Ovary (tissue), 9 donors: ENCODE results near the gene PPM1F. TPM values are rescaled to one million over a fixed set of nuclear protein-coding genes. Genes with fewer than 3 reads are reported as not detected.

Source experiments
- DNase-seq, 5 donors: peaks; one replicate each; pipeline ENCODE4 v3.0.0-alpha.2; 2019 to 2020
- H3K27ac ChIP-seq, 2 donors: fragments of 200-600 bp; one replicate each; pipeline versions ENCODE4 v1.5.1 to v1.8.0; 2019 to 2022
- H3K27me3 ChIP-seq: fragments of 200-600 bp; one replicate; pipeline ENCODE4 v1.8.0; 2022
- H3K36me3 ChIP-seq: fragments of 200-600 bp; sonication (generic); one replicate; pipeline ENCODE4 v1.5.1; 2019
- H3K4me1 ChIP-seq: one replicate; pipeline ENCODE4 v1.8.1; 2013; ENCODE audit warnings: mild to moderate bottlenecking, moderate library complexity; ENCODE audit not compliant: insufficient read depth
- H3K4me3 ChIP-seq: fragments of 200-600 bp; sonication (generic); one replicate; pipeline ENCODE4 v1.5.1; 2017
- H3K9me3 ChIP-seq, 2 donors: fragments of 200-600 bp in 1 of 2; sonication (generic) in 1 of 2; one replicate each; pipeline versions ENCODE4 v1.5.1 to v1.8.1; 2013 to 2019; ENCODE audit warnings: mild to moderate bottlenecking in 1 of 2, moderate library complexity in 1 of 2
- CTCF ChIP-seq, 3 donors: fragments of 450-650 bp in 2 of 3; fragments of 200-600 bp in 1 of 3; IDR thresholded peaks; one replicate each; pipeline versions ENCODE4 v1.5.1 to v1.8.0; 2016 to 2022; ENCODE audit warnings: antibody characterized with exemption in 3 of 3, mild to moderate bottlenecking in 1 of 3
- EP300 ChIP-seq: sonication (generic); formaldehyde crosslinking; IDR thresholded peaks from one replicate; pipeline ENCODE4 v1.6.1; 2017; ENCODE audit warnings: antibody characterized with exemption
- POLR2A ChIP-seq: fragments of 450-650 bp; IDR thresholded peaks from one replicate; pipeline ENCODE4 v1.6.1; 2017; ENCODE audit warnings: antibody characterized with exemption, mild to moderate bottlenecking, moderate library complexity
- WGBS, 3 donors: extraction: QIAGEN DNeasy Blood & Tissue Kit in 1 of 3; methylation state at CpG; one replicate each; pipeline versions ENCODE4 v1.1.5 to v1.1.7; 2013 to 2017; 5-methylcytosine and 5-hydroxymethylcytosine counted together
- intact Hi-C, 4 donors: fragments of 100-400 bp; cut with DNase I; formaldehyde crosslinking; loops; one replicate each; pipeline versions ENCODE4 v1.11.0 to v1.15.1; 2022 to 2023
- polyA plus RNA-seq, 2 donors: library from polyadenylated mRNA; stranded (reverse); fragments of 200-250 nt in 1 of 2; fragments of 350-450 nt in 1 of 2; fragmentation: Illumina TruSeq in 1 of 2; extraction: RNeasy Lipid Tissue Mini Kit (QIAGEN cat#74804) in 1 of 2; gene quantifications; one replicate each; pipeline ENCODE4 v1.2.3, GENCODE V29; 2013 to 2014
- total RNA-seq, 7 donors: library from RNA; depleted of rRNA in 2 of 7; stranded (reverse); fragments of >200 nt in 2 of 7; fragmentation: NEBNext Ultra II Directional in 3 of 7; extraction: Animal tissue kit (Norgen Biotek cat#: 25700) in 3 of 7; gene quantifications; one replicate each; pipeline versions ENCODE4 v1.1.0 to v1.2.4, GENCODE V29; 2016 to 2023
- donor health status: DM: no; HTN: no; CAD: no; lungs with moderate emphysema.
- donor health status: DM: no; HTN: no; CAD: no.
- donor health status: Bipolar disorder and iron deficiency.
- donor health status: DM: yes; HTN: yes; CAD: no.
- donor health status: DM: no; HTN: no; CAD: no.
- donor health status: DM: yes; HTN: yes; CAD: no.

The PPM1F gene
- total and polyA plus RNA-seq, 9 donors = 9.8 to 33.0 (median 22.0) TPM

DNA sequence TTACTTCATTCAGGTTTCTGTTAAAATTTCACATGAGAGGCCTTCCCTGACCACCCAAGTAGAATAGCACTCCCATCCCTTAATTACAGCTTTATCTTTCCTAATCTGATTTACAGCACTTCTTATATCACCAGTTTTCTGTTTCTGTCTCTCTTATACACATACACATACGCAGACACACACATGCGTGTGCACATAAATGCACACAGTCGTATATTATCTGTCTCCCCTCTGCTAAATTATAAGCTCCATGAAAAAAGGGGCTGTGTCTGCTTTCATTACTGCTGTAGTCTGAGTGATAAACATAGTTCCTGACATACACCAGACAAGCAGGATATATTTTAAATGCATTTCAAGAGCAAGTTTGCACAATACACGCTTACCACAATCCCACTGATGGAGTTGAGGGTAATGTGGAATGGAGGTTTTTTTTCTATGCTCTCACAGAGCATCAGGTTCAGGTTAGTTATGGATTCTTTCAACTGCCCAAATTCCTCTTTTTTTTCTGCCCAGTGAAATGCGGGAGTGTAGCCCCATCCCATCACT lies 43.6 kb upstream of the PPM1F start:
- no peak for TF ChIP-seq EP300
- TF ChIP-seq POLR2A = no peak
- no peak for TF ChIP-seq CTCF (IDR thresholded peaks at IDR 0.05)
- intact Hi-C loops = no loop called here
- no peak overlapping the region for H3K4me3 ChIP-seq
- H3K9me3 ChIP-seq = no peaks in the 10 kb centered on the region
- H3K27me3 ChIP-seq = no peaks in the 10 kb centered on the region
- DNase-seq = no peak
- H3K4me1 ChIP-seq = no peaks in the 10 kb centered on the region
- 72 to 76% (median 75%) methylated on average over 5 of the region's 5 CpGs for WGBS, 3 donors
- H3K27ac ChIP-seq = no peak overlapping the region
- H3K36me3 ChIP-seq = no peaks in the 10 kb centered on the region

DNA sequence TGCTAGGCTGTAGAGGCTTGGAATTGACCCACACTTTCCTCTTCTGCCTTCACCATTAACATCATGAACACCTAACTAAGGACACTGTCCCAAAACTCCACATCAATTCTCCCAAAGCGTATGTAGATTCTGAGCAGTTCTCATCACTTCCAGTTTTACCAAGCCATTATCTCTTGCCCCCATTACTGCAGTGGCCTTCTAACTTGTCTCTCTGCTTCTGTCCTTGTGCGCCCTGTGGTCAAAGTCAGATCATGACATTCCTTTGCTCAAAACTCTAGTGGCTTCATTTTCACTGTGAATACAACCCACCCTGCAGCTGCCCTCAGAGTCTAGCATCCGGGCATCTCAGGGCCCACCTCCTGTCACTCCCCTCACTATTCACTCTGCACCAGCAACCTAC lies 43.0 kb upstream of the PPM1F start:
- H3K36me3 ChIP-seq = no peaks in the 10 kb centered on the region
- TF ChIP-seq CTCF (IDR thresholded peaks at IDR 0.05) = no peak
- TF ChIP-seq POLR2A = no peak
- TF ChIP-seq EP300 = no peak
- H3K27ac ChIP-seq = no peak overlapping the region
- intact Hi-C loops = no loop called here
- 85 to 88% (median 87%) methylated on average over 3 of the region's 3 CpGs for WGBS, 3 donors
- H3K27me3 ChIP-seq = no peaks in the 10 kb centered on the region
- no peak for DNase-seq
- no peaks in the 10 kb centered on the region for H3K4me1 ChIP-seq
- H3K4me3 ChIP-seq = no peak overlapping the region
- H3K9me3 ChIP-seq = no peaks in the 10 kb centered on the region

DNA sequence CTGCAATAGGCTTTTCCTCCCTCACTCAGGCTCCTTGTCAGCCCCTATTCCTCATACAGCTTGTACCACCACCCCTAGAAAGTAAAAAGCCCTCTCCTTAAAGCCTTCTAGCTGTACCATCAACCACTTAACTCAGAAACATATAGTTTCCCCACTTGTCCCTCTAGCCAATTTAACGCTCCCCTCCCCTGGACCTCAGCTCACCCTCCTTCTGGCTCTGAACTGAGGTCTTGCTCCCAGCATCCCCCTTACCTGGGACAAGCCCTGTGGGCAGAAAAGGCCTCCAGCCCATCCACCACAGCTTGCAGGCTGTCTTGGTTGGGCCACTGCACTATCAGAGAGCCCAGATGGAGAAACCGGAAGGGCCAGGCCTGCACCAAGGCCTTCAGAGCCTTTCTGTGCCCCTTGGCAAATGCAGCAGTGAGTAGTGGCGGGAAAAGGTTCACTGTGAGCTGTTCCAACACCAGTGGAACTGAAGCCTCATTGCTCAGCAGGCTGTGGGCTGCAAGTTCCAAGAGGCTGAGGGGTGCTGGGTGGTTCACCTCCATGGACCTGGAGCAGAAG lies 42.3 kb upstream of the PPM1F start:
- Histone ChIP-seq H3K4me3 (no peak overlapping the region), H3K27me3 (no peaks in the 10 kb centered on the region), H3K9me3 (no peaks in the 10 kb centered on the region), H3K4me1 (no peaks in the 10 kb centered on the region), H3K27ac (no peak overlapping the region), H3K36me3 (no peaks in the 10 kb centered on the region)
- DNase-seq = no peak
- intact Hi-C loops = no loop called here
- TF ChIP-seq CTCF (IDR thresholded peaks at IDR 0.05) (no peak), EP300 (no peak), POLR2A (no peak)
- WGBS, 3 donors = 92 to 98% (median 94%) methylated on average over 3 of the region's 3 CpGs

- Histone ChIP-seq H3K27ac (no peak overlapping the region), H3K4me3 (no peak overlapping the region), H3K4me1 (no peaks in the 10 kb centered on the region), H3K27me3 (no peaks in the 10 kb centered on the region), H3K9me3 (no peaks in the 10 kb centered on the region), H3K36me3 (no peaks in the 10 kb centered on the region)
- TF ChIP-seq CTCF (IDR thresholded peaks at IDR 0.05) = no peak
- intact Hi-C loops = no loop called here
- DNase-seq = no peak
- 60 to 67% (median 63%) methylated on average over 7 of the region's 7 CpGs for WGBS, 3 donors
Measured at GRCh38 chr22:21992593-21993237, 40.1 kb upstream of the PPM1F start.
